ENCODE data around the gene GLT8D1. TPM values are rescaled to one million over a fixed set of nuclear protein-coding genes. Genes with fewer than 3 reads are reported as not detected.
"Not testable (repeated sequence)": the region's sequence is repeated elsewhere in the genome, so short reads cannot be mapped to it uniquely, and the experiment has no call there.

GLT8D1 gene
- total and polyA plus RNA-seq, 3 donors from 2014 or later, result 107 to 165 (median 117) TPM

DNA sequence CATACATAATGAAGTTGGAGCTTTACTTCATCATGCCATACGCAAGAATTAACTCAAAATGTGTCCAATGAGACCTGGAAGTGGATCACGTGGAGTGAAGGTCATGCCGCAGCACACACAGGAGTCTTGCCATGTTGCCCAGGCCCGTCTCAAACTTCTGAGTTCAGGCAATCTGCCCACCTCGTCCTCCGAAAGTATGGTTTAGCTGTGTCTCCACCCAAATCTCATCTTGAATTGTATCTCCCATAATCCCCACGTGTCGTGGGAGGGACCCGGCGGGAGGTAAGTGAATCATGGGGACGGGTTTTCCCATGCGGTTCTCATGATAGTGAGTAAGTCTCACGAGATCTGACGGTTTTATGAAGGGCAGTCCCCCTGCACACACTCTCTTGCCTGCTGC, 26.0 kb upstream of the GLT8D1 start:
- no peaks in the 10 kb centered on the region for H3K27me3 ChIP-seq
- no peak overlapping the region for H3K27ac ChIP-seq
- 90 to 95% methylated on average over 14 of the region's 14 CpGs for WGBS, 2 donors
- TF ChIP-seq POLR2A (IDR thresholded peaks at IDR 0.05), result no peak
- TF ChIP-seq, protein P1, sequence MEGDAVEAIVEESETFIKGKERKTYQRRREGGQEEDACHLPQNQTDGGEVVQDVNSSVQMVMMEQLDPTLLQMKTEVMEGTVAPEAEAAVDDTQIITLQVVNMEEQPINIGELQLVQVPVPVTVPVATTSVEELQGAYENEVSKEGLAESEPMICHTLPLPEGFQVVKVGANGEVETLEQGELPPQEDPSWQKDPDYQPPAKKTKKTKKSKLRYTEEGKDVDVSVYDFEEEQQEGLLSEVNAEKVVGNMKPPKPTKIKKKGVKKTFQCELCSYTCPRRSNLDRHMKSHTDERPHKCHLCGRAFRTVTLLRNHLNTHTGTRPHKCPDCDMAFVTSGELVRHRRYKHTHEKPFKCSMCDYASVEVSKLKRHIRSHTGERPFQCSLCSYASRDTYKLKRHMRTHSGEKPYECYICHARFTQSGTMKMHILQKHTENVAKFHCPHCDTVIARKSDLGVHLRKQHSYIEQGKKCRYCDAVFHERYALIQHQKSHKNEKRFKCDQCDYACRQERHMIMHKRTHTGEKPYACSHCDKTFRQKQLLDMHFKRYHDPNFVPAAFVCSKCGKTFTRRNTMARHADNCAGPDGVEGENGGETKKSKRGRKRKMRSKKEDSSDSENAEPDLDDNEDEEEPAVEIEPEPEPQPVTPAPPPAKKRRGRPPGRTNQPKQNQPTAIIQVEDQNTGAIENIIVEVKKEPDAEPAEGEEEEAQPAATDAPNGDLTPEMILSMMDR (IDR thresholded peaks at IDR 0.05), result no peak
- intact Hi-C loops (cut with DNase I; ENCODE audit: low total_unique reads), result no loop called here
- no peaks in the 10 kb centered on the region for H3K36me3 ChIP-seq (ENCODE audit: low read depth, missing control alignments)
- no peak overlapping the region for H3K4me3 ChIP-seq
- H3K4me1 ChIP-seq, result no peaks in the 10 kb centered on the region
- no peaks in the 10 kb centered on the region for H3K9me3 ChIP-seq
- DNase-seq, result no peak

DNA sequence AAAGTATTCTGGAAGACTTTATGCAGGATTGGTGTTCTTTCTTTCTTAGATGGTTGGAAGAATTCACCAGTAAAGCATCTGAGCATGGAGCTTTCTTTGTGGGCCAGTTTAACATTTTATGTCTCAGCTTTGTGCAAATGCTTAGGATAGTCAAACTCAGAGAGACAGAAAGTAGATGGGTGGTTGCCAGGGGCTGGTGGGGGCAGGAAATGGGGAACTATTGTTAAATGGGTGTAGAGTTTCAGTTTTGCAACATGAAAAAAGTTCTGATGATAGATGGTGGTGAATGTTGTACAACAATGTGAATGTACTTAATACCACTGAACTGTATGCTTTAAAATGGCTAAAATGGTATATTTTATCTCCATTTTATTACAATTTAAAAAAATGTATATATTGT, 25.1 kb upstream of the GLT8D1 start:
- Histone ChIP-seq H3K4me3 (no peak overlapping the region), H3K27me3 (no peaks in the 10 kb centered on the region), H3K36me3 (ENCODE audit: low read depth, missing control alignments) (no peaks in the 10 kb centered on the region), H3K27ac (no peak overlapping the region), H3K4me1 (no peaks in the 10 kb centered on the region), H3K9me3 (no peaks in the 10 kb centered on the region)
- TF ChIP-seq, protein P1 (IDR thresholded peaks at IDR 0.05), result no peak
- TF ChIP-seq POLR2A (IDR thresholded peaks at IDR 0.05), result no peak
- no peak for DNase-seq
- intact Hi-C loops (cut with DNase I; ENCODE audit: low total_unique reads), result no loop called here

DNA sequence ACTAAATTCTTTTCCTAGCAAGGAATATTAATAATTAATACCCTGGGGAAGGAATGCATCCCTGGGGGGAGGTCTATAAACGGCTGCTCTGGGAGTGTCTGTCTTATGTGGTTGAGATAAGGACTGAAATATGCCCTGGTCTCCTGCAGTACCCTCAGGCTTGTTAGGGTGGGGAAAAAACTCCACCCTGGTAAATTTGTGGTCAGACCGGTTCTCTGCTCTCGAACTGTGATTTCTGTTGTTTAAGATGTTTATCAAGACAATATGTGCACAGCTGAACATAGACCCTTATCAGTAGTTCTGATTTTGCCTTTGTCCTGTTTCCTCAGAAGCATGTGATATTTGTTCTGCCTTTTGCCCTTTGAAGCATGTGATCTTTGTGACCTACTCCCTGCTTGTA, 23.2 kb upstream of the GLT8D1 start:
- intact Hi-C loops (cut with DNase I; ENCODE audit: low total_unique reads); H3K36me3 ChIP-seq (ENCODE audit: low read depth, missing control alignments); DNase-seq; H3K4me1 ChIP-seq; H3K27me3 ChIP-seq; H3K9me3 ChIP-seq; H3K27ac ChIP-seq; H3K4me3 ChIP-seq: not testable (repeated sequence)
- WGBS, 2 donors, result 67 to 89% methylated on average over 3 of the region's 3 CpGs

DNA sequence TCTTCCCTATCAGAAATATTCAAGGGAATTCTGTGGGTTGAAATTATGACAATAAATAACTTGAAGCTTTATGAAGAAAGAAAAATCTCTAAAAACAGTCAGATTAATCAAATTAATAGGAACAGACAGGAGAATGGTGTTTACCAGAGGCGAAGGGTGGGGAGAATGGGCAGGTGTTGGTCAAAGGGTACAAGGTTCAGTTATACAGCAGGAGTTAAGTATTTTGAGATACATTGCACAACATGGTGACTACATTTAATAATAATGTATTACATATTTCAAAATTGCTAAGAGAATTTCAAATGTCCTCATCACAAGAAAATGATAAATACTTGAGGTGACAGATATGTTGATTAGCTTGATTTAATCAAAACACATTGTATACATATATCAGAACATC, 18.9 kb upstream of the GLT8D1 start:
- Histone ChIP-seq H3K4me3 (no peak overlapping the region), H3K4me1 (no peaks in the 10 kb centered on the region), H3K27ac (no peak overlapping the region), H3K27me3 (no peaks in the 10 kb centered on the region), H3K36me3 (ENCODE audit: low read depth, missing control alignments) (no peaks in the 10 kb centered on the region), H3K9me3 (no peaks in the 10 kb centered on the region)
- WGBS, 2 donors, result 97 to 100% methylated on average over 1 of the region's 1 CpG
- intact Hi-C loops (cut with DNase I; ENCODE audit: low total_unique reads), result no loop called here
- TF ChIP-seq, protein P1 (IDR thresholded peaks at IDR 0.05), result no peak
- TF ChIP-seq POLR2A (IDR thresholded peaks at IDR 0.05), result no peak
- no peak for DNase-seq

DNA sequence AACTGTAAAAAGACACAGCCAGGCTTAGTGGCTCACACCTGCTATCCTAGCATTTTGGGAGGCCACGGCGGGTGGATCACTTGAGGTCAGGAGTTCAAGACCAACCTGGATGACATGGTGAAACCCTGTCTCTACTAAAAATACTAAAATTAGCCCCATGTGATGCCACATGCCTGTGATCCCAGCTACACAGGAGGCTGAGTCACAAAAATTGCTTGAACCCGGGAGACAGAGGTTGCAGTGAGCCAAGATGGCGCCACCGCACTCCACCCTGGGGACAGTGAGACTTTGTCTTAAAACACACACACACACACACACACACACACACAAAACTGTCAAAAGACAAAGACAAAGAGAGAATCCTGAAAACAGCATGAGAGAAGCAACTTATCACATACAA, 18.3 kb upstream of the GLT8D1 start:
- Histone ChIP-seq H3K27ac (no peak overlapping the region), H3K4me1 (no peaks in the 10 kb centered on the region), H3K4me3 (no peak overlapping the region), H3K36me3 (ENCODE audit: low read depth, missing control alignments) (no peaks in the 10 kb centered on the region), H3K9me3 (no peaks in the 10 kb centered on the region), H3K27me3 (no peaks in the 10 kb centered on the region)
- intact Hi-C loops (cut with DNase I; ENCODE audit: low total_unique reads), result no loop called here
- TF ChIP-seq, protein P1 (IDR thresholded peaks at IDR 0.05), result no peak
- no peak for TF ChIP-seq POLR2A (IDR thresholded peaks at IDR 0.05)
- DNase-seq, result no peak
- WGBS, 2 donors, result 93 to 94% methylated on average over 5 of the region's 5 CpGs

Data from testis (tissue), 3 donors.